HEK293 (cell line): ENCODE data around the gene PXMP2.
A peak's percentile ranks its signal among the peaks of the same experiment; 100 is the strongest.

Source experiments
- KLF1 ChIP-seq: fragments of 450-650 bp; formaldehyde crosslinking; IDR thresholded peaks from 2 replicates; pipeline ENCODE4 v1.5.1; 2016; ENCODE audit warnings: missing biosample characterization, missing genetic modification characterization
- KLF9 ChIP-seq: fragments of 450-650 bp; formaldehyde crosslinking; IDR thresholded peaks from 2 replicates; pipeline ENCODE4 v1.5.1; 2016; ENCODE audit warnings: missing biosample characterization, missing genetic modification characterization, low read depth
- PATZ1 ChIP-seq: fragments of 450-650 bp; formaldehyde crosslinking; IDR thresholded peaks from 2 replicates; pipeline ENCODE4 v1.5.1; 2016; ENCODE audit warnings: missing biosample characterization, missing genetic modification characterization
- REST ChIP-seq: fragments of 450-650 bp; formaldehyde crosslinking; IDR thresholded peaks from 2 replicates; pipeline ENCODE4 v1.5.1; 2016; ENCODE audit warnings: missing biosample characterization, missing genetic modification characterization
- SCRT1 ChIP-seq: fragments of 450-650 bp; formaldehyde crosslinking; IDR thresholded peaks from 2 replicates; pipeline ENCODE4 v1.5.1; 2016; ENCODE audit warnings: missing biosample characterization, missing genetic modification characterization, borderline replicate concordance
- SP2 ChIP-seq: fragments of 450-650 bp; formaldehyde crosslinking; IDR thresholded peaks from 2 replicates; pipeline ENCODE4 v1.5.1; 2016; ENCODE audit warnings: missing biosample characterization, missing genetic modification characterization
- WT1 ChIP-seq: fragments of 450-650 bp; formaldehyde crosslinking; IDR thresholded peaks from 2 replicates; pipeline ENCODE4 v1.5.1; 2016; ENCODE audit warnings: missing biosample characterization, missing genetic modification characterization
- ZBTB44 ChIP-seq: fragments of 450-650 bp; IDR thresholded peaks from 2 replicates; pipeline ENCODE4 v1.5.1; 2018; ENCODE audit warnings: missing biosample characterization, mild to moderate bottlenecking, missing genetic modification characterization
- ZBTB6 ChIP-seq: fragments of 450-650 bp; formaldehyde crosslinking; IDR thresholded peaks from 2 replicates; pipeline ENCODE4 v1.5.1; 2017; ENCODE audit warnings: missing biosample characterization, missing genetic modification characterization
- ZFP37 ChIP-seq: fragments of 450-650 bp; formaldehyde crosslinking; IDR thresholded peaks from 2 replicates; pipeline ENCODE4 v1.5.1; 2016; ENCODE audit warnings: missing biosample characterization, missing genetic modification characterization
- ZNF132 ChIP-seq: fragments of 450-650 bp; formaldehyde crosslinking; IDR thresholded peaks from 2 replicates; pipeline ENCODE4 v1.5.1; 2017; ENCODE audit warnings: missing biosample characterization, missing genetic modification characterization, borderline replicate concordance
- ZNF157 ChIP-seq: fragments of 450-650 bp; formaldehyde crosslinking; IDR thresholded peaks from 2 replicates; pipeline ENCODE4 v1.5.1; 2016; ENCODE audit warnings: missing biosample characterization, missing genetic modification characterization
- ZNF169 ChIP-seq: fragments of 450-650 bp; formaldehyde crosslinking; IDR thresholded peaks from 2 replicates; pipeline ENCODE4 v1.5.1; 2016; ENCODE audit warnings: missing biosample characterization, missing genetic modification characterization
- ZNF280D ChIP-seq: fragments of 450-650 bp; formaldehyde crosslinking; IDR thresholded peaks from 2 replicates; pipeline ENCODE4 v1.5.1; 2016; ENCODE audit warnings: missing biosample characterization, missing genetic modification characterization
- ZNF292 ChIP-seq: fragments of 450-650 bp; formaldehyde crosslinking; IDR thresholded peaks from 2 replicates; pipeline ENCODE4 v1.5.1; 2016; ENCODE audit warnings: low read depth, missing biosample characterization, missing genetic modification characterization, borderline replicate concordance
- ZNF311 ChIP-seq: fragments of 450-650 bp; formaldehyde crosslinking; IDR thresholded peaks from 2 replicates; pipeline ENCODE4 v1.5.1; 2017; ENCODE audit warnings: missing biosample characterization, missing genetic modification characterization, borderline replicate concordance
- ZNF426 ChIP-seq: fragments of 450-650 bp; formaldehyde crosslinking; IDR thresholded peaks from 2 replicates; pipeline ENCODE4 v1.5.1; 2017; ENCODE audit warnings: missing biosample characterization, missing genetic modification characterization, mild to moderate bottlenecking, inconsistent platforms, moderate library complexity
- ZNF449 ChIP-seq: fragments of 450-650 bp; formaldehyde crosslinking; IDR thresholded peaks from 2 replicates; pipeline ENCODE4 v1.5.1; 2017; ENCODE audit warnings: missing biosample characterization, mild to moderate bottlenecking, missing genetic modification characterization, moderate library complexity
- ZNF48 ChIP-seq: fragments of 450-650 bp; formaldehyde crosslinking; IDR thresholded peaks from 2 replicates; pipeline ENCODE4 v1.5.1; 2016; ENCODE audit warnings: missing biosample characterization, missing genetic modification characterization
- ZNF555 ChIP-seq: fragments of 450-650 bp; formaldehyde crosslinking; conservative IDR thresholded peaks from 2 replicates; pipeline ENCODE4 v1.5.1; 2017; ENCODE audit warnings: missing biosample characterization, mild to moderate bottlenecking, missing genetic modification characterization, inconsistent platforms
- ZNF664 ChIP-seq: fragments of 450-650 bp; formaldehyde crosslinking; IDR thresholded peaks from 2 replicates; pipeline ENCODE4 v1.5.1; 2016; ENCODE audit warnings: missing biosample characterization, missing genetic modification characterization
- ZNF76 ChIP-seq: fragments of 450-650 bp; formaldehyde crosslinking; IDR thresholded peaks from 2 replicates; pipeline ENCODE4; 2016; ENCODE audit warnings: low read depth, missing biosample characterization, missing genetic modification characterization, borderline replicate concordance
- ZSCAN18 ChIP-seq: fragments of 450-650 bp; formaldehyde crosslinking; IDR thresholded peaks from 2 replicates; pipeline ENCODE4 v1.5.1; 2016; ENCODE audit warnings: missing biosample characterization, missing genetic modification characterization

PXMP2 gene

GRCh38 chr12:132710405-132711079 lies 23.2 kb downstream of the PXMP2 start, which contains the start of gene PGAM5 (continued):
- TF ChIP-seq REST (no peak), ZNF76 (tag by site-specific recombination) (peak; percentile 71; the same call in 1 of the 2 replicates), ZNF280D (tag by site-specific recombination) (no peak), ZNF311 (no peak), ZNF48 (no peak), ZNF449 (tag by site-specific recombination) (peak; percentile 36; the same call in 1 of the 2 replicates), ZNF169 (tag by site-specific recombination) (no peak), KLF1 (tag by site-specific recombination) (peak; percentile 75), ZBTB6 (tag by site-specific recombination) (no peak; the same call in 1 of the 2 replicates), ZNF426 (tag by site-specific recombination) (no peak), ZNF555 (no peak), ZSCAN18 (tag by site-specific recombination) (no peak), ZNF157 (tag by site-specific recombination) (no peak), ZNF132 (tag by site-specific recombination) (no peak), KLF9 (no peak; the same call in 1 of the 2 replicates), SP2 (peak; percentile 78), SCRT1 (tag by site-specific recombination) (no peak), WT1 (no peak), PATZ1 (tag by site-specific recombination) (no peak), ZNF292 (tag by site-specific recombination) (no peak), ZFP37 (no peak; the same call in 1 of the 2 replicates), ZNF664 (tag by site-specific recombination) (no peak), ZBTB44 (tag by site-specific recombination) (no peak)
